GM12891 (cell line): ENCODE measurements around the gene CHERP.

Experiments used
- POLR2A ChIP-seq: IDR thresholded peaks from 2 replicates; pipeline ENCODE4 v1.6.1; 2011; ENCODE audit warnings: low read depth, low read length, control low read depth
- POLR2AphosphoS5 ChIP-seq: IDR thresholded peaks from 2 replicates; pipeline ENCODE4 v1.6.1; 2011; ENCODE audit warnings: low read depth, low read length, control low read depth
- TAF1 ChIP-seq: IDR thresholded peaks from 2 replicates; pipeline ENCODE4 v1.6.1; 2011; ENCODE audit warnings: low read depth, low read length, control low read depth

DNA sequence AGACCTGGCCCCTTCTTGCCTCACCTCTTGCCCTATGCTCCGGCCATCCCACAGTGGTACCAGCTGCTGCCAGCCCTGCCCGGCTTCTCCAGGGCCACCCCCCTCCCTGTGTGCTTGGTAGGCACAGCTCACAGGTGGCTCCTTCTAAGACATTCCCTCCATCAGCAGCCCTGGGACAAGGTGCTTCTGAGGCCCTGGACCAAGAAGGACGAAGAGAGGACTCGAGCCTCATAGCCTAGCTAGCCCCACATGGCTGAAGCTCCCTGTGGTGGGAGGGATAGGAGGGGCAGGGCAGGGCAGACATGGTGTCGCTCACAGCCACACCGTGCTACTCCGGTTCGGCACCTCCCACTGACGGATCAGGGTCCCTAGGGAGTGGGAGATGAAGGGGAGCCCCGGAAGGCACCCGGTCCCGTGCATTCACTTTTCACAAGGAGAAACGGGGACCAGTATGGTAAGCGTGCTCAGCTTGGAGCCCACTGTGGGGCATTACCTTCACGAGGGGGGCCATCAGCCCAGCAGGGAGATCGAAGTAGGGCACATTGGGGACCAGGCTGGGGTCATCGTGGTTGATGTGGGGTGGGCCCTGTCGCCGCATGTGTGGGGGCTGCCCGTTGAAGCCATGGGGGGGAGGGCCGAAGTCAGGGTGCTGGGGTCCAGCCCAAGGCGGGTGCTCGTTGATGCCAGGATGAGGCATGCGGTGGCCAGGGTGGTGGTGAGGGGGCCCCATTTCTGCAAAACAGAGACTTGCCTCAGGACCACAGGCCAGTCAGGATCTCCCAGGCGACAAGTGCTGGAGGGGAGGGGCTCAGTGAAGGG lies 19.5 kb downstream of the CHERP start:
- TF ChIP-seq POLR2A (no peak), POLR2AphosphoS5 (no peak), TAF1 (no peak)
